ENCODE results near the gene RASIP1.
"Not testable (repeated sequence)": the region's sequence is repeated elsewhere in the genome, so short reads cannot be mapped to it uniquely, and the experiment has no call there.

RASIP1 gene

GRCh38 chr19:48687776-48688175, 52.6 kb downstream of the RASIP1 start:
- no peaks in the 10 kb centered on the region; the same call in 1 of the 2 replicates for H3K4me1 ChIP-seq (ENCODE audit: control insufficient read depth, insufficient read depth, low read length)
- no peaks in the 10 kb centered on the region for H3K36me3 ChIP-seq (ENCODE audit: control insufficient read depth in 2 of 2, insufficient read depth in 1 of 2, low read length in 2 of 2)
- no peak for TF ChIP-seq ZNF324 (tag by site-specific recombination; IDR thresholded peaks at IDR 0.05)
- no peak for TF ChIP-seq ZNF530 (tag by site-specific recombination; IDR thresholded peaks at IDR 0.05; ENCODE audit: low read depth)
- TF ChIP-seq ZNF776 (tag by site-specific recombination; IDR thresholded peaks at IDR 0.05; ENCODE audit: borderline replicate concordance), result no peak
- TF ChIP-seq, protein P1, sequence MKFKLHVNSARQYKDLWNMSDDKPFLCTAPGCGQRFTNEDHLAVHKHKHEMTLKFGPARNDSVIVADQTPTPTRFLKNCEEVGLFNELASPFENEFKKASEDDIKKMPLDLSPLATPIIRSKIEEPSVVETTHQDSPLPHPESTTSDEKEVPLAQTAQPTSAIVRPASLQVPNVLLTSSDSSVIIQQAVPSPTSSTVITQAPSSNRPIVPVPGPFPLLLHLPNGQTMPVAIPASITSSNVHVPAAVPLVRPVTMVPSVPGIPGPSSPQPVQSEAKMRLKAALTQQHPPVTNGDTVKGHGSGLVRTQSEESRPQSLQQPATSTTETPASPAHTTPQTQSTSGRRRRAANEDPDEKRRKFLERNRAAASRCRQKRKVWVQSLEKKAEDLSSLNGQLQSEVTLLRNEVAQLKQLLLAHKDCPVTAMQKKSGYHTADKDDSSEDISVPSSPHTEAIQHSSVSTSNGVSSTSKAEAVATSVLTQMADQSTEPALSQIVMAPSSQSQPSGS (tag by site-specific recombination; IDR thresholded peaks at IDR 0.05; ENCODE audit: low read depth), result no peak
- TF ChIP-seq, protein P2, sequence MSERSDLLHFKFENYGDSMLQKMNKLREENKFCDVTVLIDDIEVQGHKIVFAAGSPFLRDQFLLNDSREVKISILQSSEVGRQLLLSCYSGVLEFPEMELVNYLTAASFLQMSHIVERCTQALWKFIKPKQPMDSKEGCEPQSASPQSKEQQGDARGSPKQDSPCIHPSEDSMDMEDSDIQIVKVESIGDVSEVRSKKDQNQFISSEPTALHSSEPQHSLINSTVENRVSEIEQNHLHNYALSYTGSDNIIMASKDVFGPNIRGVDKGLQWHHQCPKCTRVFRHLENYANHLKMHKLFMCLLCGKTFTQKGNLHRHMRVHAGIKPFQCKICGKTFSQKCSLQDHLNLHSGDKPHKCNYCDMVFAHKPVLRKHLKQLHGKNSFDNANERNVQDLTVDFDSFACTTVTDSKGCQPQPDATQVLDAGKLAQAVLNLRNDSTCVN (tag by site-specific recombination; optimal IDR thresholded peaks at IDR 0.05), result no peak
- no peak for TF ChIP-seq ZBTB48 (tag by site-specific recombination; IDR thresholded peaks at IDR 0.05)
- TF ChIP-seq, protein P3, sequence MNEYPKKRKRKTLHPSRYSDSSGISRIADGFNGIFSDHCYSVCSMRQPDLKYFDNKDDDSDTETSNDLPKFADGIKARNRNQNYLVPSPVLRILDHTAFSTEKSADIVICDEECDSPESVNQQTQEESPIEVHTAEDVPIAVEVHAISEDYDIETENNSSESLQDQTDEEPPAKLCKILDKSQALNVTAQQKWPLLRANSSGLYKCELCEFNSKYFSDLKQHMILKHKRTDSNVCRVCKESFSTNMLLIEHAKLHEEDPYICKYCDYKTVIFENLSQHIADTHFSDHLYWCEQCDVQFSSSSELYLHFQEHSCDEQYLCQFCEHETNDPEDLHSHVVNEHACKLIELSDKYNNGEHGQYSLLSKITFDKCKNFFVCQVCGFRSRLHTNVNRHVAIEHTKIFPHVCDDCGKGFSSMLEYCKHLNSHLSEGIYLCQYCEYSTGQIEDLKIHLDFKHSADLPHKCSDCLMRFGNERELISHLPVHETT (tag by site-specific recombination; IDR thresholded peaks at IDR 0.05), result no peak
- no peak for TF ChIP-seq PATZ1 (tag by site-specific recombination; IDR thresholded peaks at IDR 0.05)
- TF ChIP-seq ZNF580 (tag by site-specific recombination; IDR thresholded peaks at IDR 0.05), result no peak
- no peak for TF ChIP-seq ZNF658 (tag by site-specific recombination; IDR thresholded peaks at IDR 0.05)
- no peak for TF ChIP-seq ZNF26 (tag by site-specific recombination; IDR thresholded peaks at IDR 0.05)
- TF ChIP-seq YY2 (tag by site-specific recombination; IDR thresholded peaks at IDR 0.05), result no peak
- no peak for TF ChIP-seq ZNF157 (tag by site-specific recombination; IDR thresholded peaks at IDR 0.05)
- TF ChIP-seq, protein P4, sequence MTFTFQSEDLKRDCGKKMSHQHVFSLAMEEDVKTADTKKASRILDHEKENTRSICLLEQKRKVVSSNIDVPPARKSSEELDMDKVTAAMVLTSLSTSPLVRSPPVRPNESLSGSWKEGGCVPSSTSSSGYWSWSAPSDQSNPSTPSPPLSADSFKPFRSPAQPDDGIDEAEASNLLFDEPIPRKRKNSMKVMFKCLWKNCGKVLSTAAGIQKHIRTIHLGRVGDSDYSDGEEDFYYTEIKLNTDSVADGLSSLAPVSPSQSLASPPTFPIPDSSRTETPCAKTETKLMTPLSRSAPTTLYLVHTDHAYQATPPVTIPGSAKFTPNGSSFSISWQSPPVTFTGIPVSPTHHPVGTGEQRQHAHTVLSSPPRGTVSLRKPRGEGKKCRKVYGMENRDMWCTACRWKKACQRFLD (tag by site-specific recombination; IDR thresholded peaks at IDR 0.05), result no peak
- no peak for TF ChIP-seq ZNF2 (tag by site-specific recombination; IDR thresholded peaks at IDR 0.05)
- no peak overlapping the region for H3K27ac ChIP-seq (ENCODE audit: extremely low read depth, low read depth, low read length)
- POLR2A ChIA-PET, result interaction anchor here (0.6 kb wide), 1 partner anchor 10 kb away, joined by 3 read pairs; no protein-coding TSS in a partner anchor
- no peaks in the 10 kb centered on the region for H3K9me3 ChIP-seq (ENCODE audit: control insufficient read depth, insufficient read depth, low read depth, low read length)
- CTCF ChIA-PET, result interaction anchor here (0.7 to 2.5 kb wide), 3 partner anchors 10 to 13 kb away, joined by 3 to 10 read pairs (median 3); no protein-coding TSS in a partner anchor
- no peak overlapping the region for H3K4me3 ChIP-seq (ENCODE audit: low read depth, low read length)

GRCh38 chr19:48686637-48687036, 53.8 kb downstream of the RASIP1 start:
- TF ChIP-seq ZNF121 (tag by site-specific recombination; IDR thresholded peaks at IDR 0.05), result peak; percentile 69
- H3K4me3 ChIP-seq (ENCODE audit: low read depth, low read length); POLR2A ChIA-PET; H3K9me3 ChIP-seq (ENCODE audit: control insufficient read depth, insufficient read depth, low read depth, low read length); H3K27ac ChIP-seq (ENCODE audit: extremely low read depth, low read depth, low read length); H3K4me1 ChIP-seq (ENCODE audit: control insufficient read depth, insufficient read depth, low read length); H3K36me3 ChIP-seq (ENCODE audit: control insufficient read depth in 2 of 2, insufficient read depth in 1 of 2, low read length in 2 of 2): not testable (repeated sequence)
- CTCF ChIA-PET, result interaction anchor here (0.6 to 2.5 kb wide), 3 partner anchors 12 to 197 kb away, joined by 3 to 10 read pairs (median 4); no protein-coding TSS in a partner anchor
